ENCODE results near the gene FSTL5.

DNA sequence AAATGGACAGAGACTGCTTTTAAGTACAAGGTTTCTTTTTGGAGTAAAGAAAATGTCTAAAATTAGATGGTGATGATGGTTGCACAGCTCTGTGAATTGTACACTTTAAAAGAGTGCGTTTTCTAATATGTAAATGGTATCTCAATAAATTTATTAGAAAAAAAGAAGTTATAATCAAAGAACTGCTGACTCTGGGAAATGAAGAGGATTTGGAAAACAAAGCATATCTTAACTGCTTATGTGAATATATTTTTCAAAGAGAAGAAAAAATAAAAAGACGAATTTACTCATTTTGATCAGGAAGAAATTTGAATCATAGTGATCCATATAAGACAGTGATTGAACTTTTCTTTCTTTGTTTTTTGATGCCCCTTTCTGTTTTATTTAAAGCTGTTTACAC, 45.9 kb upstream of the FSTL5 start:
- TF ChIP-seq, protein P1, sequence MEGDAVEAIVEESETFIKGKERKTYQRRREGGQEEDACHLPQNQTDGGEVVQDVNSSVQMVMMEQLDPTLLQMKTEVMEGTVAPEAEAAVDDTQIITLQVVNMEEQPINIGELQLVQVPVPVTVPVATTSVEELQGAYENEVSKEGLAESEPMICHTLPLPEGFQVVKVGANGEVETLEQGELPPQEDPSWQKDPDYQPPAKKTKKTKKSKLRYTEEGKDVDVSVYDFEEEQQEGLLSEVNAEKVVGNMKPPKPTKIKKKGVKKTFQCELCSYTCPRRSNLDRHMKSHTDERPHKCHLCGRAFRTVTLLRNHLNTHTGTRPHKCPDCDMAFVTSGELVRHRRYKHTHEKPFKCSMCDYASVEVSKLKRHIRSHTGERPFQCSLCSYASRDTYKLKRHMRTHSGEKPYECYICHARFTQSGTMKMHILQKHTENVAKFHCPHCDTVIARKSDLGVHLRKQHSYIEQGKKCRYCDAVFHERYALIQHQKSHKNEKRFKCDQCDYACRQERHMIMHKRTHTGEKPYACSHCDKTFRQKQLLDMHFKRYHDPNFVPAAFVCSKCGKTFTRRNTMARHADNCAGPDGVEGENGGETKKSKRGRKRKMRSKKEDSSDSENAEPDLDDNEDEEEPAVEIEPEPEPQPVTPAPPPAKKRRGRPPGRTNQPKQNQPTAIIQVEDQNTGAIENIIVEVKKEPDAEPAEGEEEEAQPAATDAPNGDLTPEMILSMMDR (IDR thresholded peaks at IDR 0.05; ENCODE audit: control extremely low read depth in 1 of 3, insufficient read depth in 1 of 3, low read depth in 1 of 3, low read length in 3 of 3): no peak
- TF ChIP-seq RAD21 (IDR thresholded peaks at IDR 0.05 in 1 of 2, conservative IDR thresholded peaks at IDR 0.05 in 1 of 2; ENCODE audit: low read depth in 2 of 2, low read length in 2 of 2): no peak
- no peak for TF ChIP-seq ZNF274 (IDR thresholded peaks at IDR 0.05; ENCODE audit: borderline replicate concordance, extremely low read depth, low read length)
- no peak for TF ChIP-seq POLR2AphosphoS5 (IDR thresholded peaks at IDR 0.05; ENCODE audit: low read depth, low read length)
- TF ChIP-seq GABPA (IDR thresholded peaks at IDR 0.05; ENCODE audit: borderline replicate concordance, insufficient read depth, low read length): no peak
- TF ChIP-seq BCL11A (IDR thresholded peaks at IDR 0.05; ENCODE audit: low read depth in 2 of 2, low read length in 2 of 2): no peak
- TF ChIP-seq POLR2A (IDR thresholded peaks at IDR 0.05; ENCODE audit: control extremely low read depth in 1 of 2, low read depth in 2 of 2, low read length in 2 of 2): no peak
- no peak for TF ChIP-seq TAF1 (IDR thresholded peaks at IDR 0.05; ENCODE audit: low read depth, low read length)
- TF ChIP-seq, protein P2, sequence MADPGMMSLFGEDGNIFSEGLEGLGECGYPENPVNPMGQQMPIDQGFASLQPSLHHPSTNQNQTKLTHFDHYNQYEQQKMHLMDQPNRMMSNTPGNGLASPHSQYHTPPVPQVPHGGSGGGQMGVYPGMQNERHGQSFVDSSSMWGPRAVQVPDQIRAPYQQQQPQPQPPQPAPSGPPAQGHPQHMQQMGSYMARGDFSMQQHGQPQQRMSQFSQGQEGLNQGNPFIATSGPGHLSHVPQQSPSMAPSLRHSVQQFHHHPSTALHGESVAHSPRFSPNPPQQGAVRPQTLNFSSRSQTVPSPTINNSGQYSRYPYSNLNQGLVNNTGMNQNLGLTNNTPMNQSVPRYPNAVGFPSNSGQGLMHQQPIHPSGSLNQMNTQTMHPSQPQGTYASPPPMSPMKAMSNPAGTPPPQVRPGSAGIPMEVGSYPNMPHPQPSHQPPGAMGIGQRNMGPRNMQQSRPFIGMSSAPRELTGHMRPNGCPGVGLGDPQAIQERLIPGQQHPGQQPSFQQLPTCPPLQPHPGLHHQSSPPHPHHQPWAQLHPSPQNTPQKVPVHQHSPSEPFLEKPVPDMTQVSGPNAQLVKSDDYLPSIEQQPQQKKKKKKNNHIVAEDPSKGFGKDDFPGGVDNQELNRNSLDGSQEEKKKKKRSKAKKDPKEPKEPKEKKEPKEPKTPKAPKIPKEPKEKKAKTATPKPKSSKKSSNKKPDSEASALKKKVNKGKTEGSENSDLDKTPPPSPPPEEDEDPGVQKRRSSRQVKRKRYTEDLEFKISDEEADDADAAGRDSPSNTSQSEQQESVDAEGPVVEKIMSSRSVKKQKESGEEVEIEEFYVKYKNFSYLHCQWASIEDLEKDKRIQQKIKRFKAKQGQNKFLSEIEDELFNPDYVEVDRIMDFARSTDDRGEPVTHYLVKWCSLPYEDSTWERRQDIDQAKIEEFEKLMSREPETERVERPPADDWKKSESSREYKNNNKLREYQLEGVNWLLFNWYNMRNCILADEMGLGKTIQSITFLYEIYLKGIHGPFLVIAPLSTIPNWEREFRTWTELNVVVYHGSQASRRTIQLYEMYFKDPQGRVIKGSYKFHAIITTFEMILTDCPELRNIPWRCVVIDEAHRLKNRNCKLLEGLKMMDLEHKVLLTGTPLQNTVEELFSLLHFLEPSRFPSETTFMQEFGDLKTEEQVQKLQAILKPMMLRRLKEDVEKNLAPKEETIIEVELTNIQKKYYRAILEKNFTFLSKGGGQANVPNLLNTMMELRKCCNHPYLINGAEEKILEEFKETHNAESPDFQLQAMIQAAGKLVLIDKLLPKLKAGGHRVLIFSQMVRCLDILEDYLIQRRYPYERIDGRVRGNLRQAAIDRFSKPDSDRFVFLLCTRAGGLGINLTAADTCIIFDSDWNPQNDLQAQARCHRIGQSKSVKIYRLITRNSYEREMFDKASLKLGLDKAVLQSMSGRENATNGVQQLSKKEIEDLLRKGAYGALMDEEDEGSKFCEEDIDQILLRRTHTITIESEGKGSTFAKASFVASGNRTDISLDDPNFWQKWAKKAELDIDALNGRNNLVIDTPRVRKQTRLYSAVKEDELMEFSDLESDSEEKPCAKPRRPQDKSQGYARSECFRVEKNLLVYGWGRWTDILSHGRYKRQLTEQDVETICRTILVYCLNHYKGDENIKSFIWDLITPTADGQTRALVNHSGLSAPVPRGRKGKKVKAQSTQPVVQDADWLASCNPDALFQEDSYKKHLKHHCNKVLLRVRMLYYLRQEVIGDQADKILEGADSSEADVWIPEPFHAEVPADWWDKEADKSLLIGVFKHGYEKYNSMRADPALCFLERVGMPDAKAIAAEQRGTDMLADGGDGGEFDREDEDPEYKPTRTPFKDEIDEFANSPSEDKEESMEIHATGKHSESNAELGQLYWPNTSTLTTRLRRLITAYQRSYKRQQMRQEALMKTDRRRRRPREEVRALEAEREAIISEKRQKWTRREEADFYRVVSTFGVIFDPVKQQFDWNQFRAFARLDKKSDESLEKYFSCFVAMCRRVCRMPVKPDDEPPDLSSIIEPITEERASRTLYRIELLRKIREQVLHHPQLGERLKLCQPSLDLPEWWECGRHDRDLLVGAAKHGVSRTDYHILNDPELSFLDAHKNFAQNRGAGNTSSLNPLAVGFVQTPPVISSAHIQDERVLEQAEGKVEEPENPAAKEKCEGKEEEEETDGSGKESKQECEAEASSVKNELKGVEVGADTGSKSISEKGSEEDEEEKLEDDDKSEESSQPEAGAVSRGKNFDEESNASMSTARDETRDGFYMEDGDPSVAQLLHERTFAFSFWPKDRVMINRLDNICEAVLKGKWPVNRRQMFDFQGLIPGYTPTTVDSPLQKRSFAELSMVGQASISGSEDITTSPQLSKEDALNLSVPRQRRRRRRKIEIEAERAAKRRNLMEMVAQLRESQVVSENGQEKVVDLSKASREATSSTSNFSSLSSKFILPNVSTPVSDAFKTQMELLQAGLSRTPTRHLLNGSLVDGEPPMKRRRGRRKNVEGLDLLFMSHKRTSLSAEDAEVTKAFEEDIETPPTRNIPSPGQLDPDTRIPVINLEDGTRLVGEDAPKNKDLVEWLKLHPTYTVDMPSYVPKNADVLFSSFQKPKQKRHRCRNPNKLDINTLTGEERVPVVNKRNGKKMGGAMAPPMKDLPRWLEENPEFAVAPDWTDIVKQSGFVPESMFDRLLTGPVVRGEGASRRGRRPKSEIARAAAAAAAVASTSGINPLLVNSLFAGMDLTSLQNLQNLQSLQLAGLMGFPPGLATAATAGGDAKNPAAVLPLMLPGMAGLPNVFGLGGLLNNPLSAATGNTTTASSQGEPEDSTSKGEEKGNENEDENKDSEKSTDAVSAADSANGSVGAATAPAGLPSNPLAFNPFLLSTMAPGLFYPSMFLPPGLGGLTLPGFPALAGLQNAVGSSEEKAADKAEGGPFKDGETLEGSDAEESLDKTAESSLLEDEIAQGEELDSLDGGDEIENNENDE (IDR thresholded peaks at IDR 0.05; ENCODE audit: insufficient replicate concordance, low read length): no peak
- TF ChIP-seq EZH2 (IDR thresholded peaks at IDR 0.05; ENCODE audit: low read depth, low read length, severe bottlenecking): no peak
- TF ChIP-seq NRF1 (IDR thresholded peaks at IDR 0.05; ENCODE audit: low read depth, low read length): no peak
- TF ChIP-seq SP1 (IDR thresholded peaks at IDR 0.05; ENCODE audit: low read depth, low read length): no peak
- TF ChIP-seq RXRA (IDR thresholded peaks at IDR 0.05; ENCODE audit: insufficient read depth, low read depth, low read length): no peak

All from H1 (cell line).